Epidermal melanocyte (primary cell): ENCODE measurements around the gene NUP214.
A peak's percentile ranks its signal among the peaks of the same experiment; 100 is the strongest.
"Not testable (repeated sequence)": the region's sequence is repeated elsewhere in the genome, so short reads cannot be mapped to it uniquely, and the experiment has no call there.

Source experiments
- DNase-seq: peaks from one replicate; pipeline ENCODE4 v3.0.0; 2011; ENCODE audit warnings: low spot score; ENCODE audit not compliant: insufficient read length

NUP214 gene

GRCh38 chr9:131228988-131229387, 103.6 kb downstream of the NUP214 start:
- DNase-seq = no peak

DNA sequence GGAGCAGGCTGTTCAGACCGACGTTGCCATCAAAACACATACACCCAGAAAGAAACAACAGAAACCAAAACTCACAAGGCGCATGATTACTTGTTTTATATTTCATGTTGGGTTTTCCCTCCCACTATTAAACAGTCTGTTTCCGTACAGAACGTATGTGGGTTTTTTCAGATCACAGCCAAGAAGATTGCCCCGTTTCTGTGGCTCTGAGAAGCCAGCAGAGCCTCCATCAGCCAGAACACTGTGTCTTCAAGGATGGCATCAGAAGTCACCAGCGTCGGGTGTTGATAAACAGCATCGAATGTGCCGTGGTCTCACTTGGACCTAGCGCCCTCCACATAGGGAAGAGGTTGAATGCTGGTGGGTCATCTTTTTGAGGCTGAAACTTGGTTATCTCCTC, 108.2 kb downstream of the NUP214 start:
- no peak for DNase-seq

- no peak for DNase-seq
Measured at GRCh38 chr9:131233995-131234394, 108.6 kb downstream of the NUP214 start.

- DNase-seq = no peak
Measured at GRCh38 chr9:131234799-131235479, 109.6 kb downstream of the NUP214 start.

DNA sequence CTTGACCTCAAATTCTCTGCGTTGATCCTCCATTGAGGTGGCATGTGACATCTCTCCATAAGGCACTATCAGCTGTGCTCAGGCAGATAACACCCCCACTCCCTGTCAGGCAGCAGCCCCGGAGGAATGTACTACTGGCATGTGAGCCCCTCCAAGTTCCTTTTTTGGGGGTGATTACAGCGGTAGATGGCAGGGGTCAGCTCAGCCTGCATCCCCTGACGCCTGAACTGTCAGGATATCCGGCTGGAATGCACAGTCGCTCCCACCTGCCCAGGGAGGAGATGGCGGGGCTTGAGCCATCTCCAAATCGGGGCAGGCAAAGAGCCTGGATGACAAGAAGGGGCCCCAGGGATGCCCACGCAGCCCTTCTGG, 110.1 kb downstream of the NUP214 start:
- DNase-seq = no peak

DNA sequence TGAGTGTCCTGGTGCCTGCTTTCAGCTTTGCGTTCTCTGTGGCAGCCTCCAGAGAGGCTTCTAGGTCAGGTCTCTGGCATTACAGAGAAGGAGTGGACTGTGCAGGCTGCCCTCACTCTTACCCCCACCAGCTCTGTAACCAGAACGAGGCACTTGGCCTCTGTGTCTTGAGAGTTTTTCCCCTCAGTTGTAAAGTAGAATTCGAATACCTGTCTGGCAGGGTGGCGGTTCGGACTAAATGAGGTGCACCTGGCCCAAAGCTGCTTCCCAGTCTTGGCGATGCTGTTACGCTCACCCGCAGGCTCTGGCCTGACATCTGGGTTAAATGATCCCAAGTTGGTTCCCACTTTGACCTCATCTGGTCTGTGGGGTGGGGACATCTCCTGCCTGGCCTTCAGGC, 110.8 kb downstream of the NUP214 start:
- no peak for DNase-seq

DNA sequence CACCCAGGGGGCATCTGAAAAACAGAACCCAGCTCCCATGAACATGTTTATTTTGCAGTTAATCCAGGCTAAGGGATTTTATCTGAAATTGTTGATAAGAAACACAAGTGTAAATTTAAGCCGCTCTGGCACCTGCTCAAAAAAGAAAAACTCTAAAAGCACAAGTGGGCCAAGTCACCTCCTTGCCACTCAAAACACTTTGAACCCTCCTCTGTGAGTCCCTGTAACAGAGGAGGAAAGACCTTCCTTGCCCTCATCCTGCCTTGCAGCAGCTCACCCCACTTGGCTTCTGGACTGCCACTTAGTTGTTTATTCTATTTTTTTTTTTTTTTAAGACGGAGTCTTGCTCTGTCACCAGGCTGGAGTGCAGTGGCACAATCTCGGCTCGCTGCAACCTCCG, 111.4 kb downstream of the NUP214 start:
- DNase-seq = no peak

DNA sequence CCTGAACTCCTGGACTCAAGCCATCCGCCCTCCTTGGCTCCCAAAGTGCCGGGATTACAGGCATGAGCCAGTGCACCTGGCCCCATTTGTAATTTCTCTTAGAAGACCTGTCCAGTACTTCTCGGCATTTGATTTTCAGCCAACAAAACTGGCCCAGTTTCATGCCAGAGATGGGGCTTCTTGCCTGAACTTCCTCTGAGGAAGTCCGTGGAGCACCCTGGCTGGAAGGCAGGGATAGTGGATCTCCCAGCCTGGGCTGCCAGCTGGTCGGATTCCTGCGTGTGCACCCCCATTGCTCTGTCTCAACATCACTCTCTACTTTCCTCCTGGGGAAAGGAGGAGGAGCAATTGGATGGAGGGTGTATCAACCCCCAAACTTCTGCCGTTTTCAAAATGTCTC, 111.9 kb downstream of the NUP214 start:
- no peak for DNase-seq

DNA sequence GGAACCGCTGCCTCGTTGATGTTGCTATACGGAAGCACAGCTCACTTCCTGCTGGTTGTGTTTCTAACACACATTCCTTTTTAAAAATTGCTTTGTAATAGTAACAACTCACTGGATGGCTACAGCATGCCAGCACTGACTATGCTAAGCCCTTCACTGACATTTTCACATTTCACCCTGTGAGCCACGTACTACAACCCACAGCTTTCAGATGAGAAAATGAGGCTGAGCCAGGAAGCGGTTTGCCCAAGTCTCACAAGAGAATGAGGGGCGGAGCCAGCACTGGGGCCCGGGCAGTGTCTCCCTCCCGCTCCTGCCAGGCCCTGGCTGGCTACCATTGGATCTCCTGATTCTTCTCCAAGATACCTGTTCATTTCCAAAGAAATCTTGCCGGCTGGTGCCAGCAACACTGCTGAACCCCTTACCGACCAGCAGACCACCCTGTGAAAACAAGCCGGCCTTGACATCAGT, 112.6 kb downstream of the NUP214 start:
- DNase-seq = peak; percentile 42

GRCh38 chr9:131238402-131239021, 113.1 kb downstream of the NUP214 start:
- DNase-seq = no peak

GRCh38 chr9:131239161-131239975, 114.0 kb downstream of the NUP214 start:
- no peak for DNase-seq

DNA sequence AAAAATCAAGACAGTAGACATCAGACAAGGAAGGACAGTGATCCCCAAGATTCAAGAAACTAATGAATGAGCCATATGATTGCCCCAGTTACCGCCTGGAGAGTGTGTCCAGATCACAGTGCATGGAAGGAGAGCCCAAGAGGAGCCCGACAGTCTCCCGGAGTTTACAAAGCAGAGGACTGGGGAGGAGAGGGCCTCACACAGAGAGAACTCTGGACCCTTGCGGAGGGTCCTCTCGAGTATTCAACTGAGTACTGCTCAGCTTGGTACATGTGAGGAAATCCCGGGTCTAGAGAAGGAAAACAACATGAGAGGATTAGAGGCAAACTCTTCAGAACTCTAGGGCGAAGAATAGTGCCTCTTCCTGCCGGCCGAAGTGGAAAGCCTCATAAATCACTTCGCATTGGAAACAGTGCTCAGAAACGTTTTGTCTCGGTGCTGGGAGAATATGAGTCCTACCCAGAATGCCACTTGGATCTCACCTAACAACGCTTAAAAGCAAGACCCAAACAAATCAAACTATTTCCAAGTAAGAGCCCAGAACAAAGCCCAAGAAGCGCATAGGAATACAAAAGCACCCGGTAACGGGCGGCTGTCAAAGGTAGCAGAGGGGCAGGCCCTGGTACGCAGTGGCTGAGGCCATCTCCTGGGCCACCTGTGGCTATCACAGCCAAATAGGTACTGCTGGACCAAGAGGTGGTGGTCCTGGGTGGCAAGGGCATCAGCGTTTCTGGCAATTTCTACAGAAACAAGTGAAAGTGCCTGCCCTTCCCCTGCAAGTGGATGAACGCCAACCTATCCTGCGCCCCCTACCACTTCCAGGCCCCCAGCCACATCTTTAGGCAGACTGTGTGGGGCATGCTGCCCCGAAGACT, 114.9 kb downstream of the NUP214 start:
- DNase-seq = no peak

GRCh38 chr9:131244331-131244730, 118.9 kb downstream of the NUP214 start:
- DNase-seq = not testable (repeated sequence)

DNA sequence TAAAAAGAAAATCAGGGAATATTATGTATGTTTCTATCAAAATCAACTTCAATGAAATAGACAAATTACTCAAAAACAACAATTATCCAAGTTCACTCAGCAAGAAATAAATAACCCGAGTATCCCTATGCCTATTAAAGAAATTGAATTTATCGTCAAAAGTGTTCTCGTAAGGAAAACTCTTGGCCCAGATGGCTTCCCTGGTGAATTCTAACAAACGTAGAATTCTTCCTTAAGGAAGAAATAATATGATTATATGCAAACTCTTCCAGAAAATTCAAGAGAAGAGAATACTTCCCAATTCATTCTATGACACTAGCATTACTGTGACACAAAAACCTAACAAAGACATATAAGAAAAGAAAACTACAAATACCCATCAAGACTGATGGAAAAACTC, 121.2 kb downstream of the NUP214 start:
- no peak for DNase-seq

GRCh38 chr9:131252120-131252519, 126.7 kb downstream of the NUP214 start:
- DNase-seq = no peak

GRCh38 chr9:131253891-131254491, 128.6 kb downstream of the NUP214 start:
- DNase-seq = peak; percentile 16

DNA sequence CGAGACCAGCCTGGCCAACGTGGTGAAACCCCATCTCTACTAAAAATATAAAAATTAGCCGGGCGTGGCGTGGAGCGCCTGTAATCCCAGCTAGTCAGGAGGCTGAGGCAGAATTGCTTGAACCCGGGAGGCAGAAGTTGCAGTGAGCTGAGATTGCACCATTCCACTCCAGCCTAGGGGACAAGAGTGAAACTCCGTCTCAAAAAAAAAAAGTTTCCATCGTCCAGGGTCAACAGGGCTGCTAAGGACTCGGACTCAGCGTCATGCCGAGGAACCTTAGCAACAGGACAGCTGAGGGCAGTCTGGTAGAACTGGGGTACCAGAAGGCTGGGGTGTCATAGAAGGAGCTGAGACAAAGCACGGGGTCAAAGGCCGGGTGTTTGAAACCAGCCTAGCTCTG, 129.2 kb downstream of the NUP214 start:
- no peak for DNase-seq

DNA sequence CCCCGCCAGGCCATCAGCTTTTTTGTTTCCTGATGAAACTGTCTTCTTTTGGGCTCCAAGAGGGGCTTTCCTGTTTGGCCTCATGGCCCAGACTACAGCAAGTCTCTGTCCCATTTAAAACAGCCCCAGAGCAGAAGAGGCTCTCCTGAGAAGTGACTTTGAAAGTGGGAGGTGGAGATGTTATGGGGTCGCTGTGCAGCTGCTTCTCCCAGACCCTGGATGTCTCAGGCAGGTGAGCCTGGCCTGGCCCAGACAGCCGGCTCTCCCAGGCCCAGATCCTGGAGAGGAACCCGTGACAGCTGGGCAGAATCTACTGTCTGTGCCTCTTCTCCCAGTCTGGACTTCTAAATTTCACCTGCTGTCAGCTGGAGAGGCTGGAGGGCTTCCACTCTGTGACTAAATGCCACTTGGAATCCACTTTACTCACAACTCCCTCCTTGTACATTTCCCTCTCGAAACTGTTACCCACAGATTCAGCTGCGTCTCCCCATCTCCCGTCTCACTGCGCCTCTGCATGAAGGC, 130.4 kb downstream of the NUP214 start:
- no peak for DNase-seq

- DNase-seq = peak; percentile 8
Measured at GRCh38 chr9:131257266-131258025, 132.1 kb downstream of the NUP214 start.

DNA sequence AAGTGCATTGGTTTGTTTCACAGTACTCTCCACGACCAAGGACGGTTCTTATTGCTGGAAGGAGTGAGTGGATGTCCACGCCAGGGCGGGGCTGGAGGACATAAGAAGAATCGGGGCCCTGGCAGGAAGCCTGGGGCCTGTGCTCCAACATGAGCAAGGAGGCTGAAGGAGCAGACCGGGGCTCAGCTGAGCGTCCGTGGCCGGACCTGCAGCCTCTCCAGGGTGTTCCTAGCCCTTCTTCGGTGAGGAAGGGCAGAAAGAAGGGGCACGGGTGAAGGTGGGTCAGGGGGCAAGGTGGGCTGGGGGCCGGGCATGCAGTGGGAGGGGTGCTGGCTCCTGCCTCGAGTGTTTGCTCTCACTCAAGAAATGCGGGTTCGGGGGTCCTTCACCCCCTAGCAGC, 132.8 kb downstream of the NUP214 start:
- no peak for DNase-seq
